Measurements from ENCODE around the gene IQSEC3. TPM values are rescaled to one million over a fixed set of nuclear protein-coding genes. Genes with fewer than 3 reads are reported as not detected.

Gene IQSEC3
- total RNA-seq, 1 experiment from 2014 or later, result not detected

- ATAC-seq, result no peak
- in situ Hi-C loops (cut with HindIII; ENCODE audit: low pct_unique_long_range_greater_than_20kb, low sequenced_read_pairs) (no loop called here), intact Hi-C loops (cut with micrococcal nuclease; ENCODE audit: unreplicated experiment) (no loop called here)
- no TSS peak for BruUV-seq (replicated peaks)
- no peak overlapping the region for H3K4me3 ChIP-seq (ENCODE audit: low read depth in 2 of 2, low read length in 2 of 2)
- H3K4me1 ChIP-seq (ENCODE audit: control insufficient read depth, insufficient read depth, low read length), result no peaks in the 10 kb centered on the region
- H3K9me3 ChIP-seq (ENCODE audit: control insufficient read depth, insufficient read depth, low read depth, low read length), result no peaks in the 10 kb centered on the region
- H3K36me3 ChIP-seq (ENCODE audit: control insufficient read depth, insufficient read depth, low read length), result no peaks in the 10 kb centered on the region
- no peak for DNase-seq (ENCODE audit: low read depth, low spot score)
- POLR2A ChIA-PET, result no interaction called here
- H3K27me3 ChIP-seq (ENCODE audit: control insufficient read depth, insufficient read depth, low read length), result no peaks in the 10 kb centered on the region
- TF ChIP-seq SIN3A (IDR thresholded peaks at IDR 0.05; ENCODE audit: borderline replicate concordance, insufficient read depth, low read depth, low read length) (no peak), REST (IDR thresholded peaks at IDR 0.05; ENCODE audit: insufficient read depth in 1 of 2, low read depth in 2 of 2, low read length in 1 of 2) (no peak), POLR2AphosphoS5 (IDR thresholded peaks at IDR 0.05; ENCODE audit: low read depth, low read length) (no peak), CTCF (IDR thresholded peaks at IDR 0.05) (no peak), TCF7L2 (IDR thresholded peaks at IDR 0.05; ENCODE audit: low read depth, low read length) (no peak)
- CTCF ChIA-PET, result no interaction called here
- no peak overlapping the region for H3K27ac ChIP-seq (ENCODE audit: low read length)
Measured at GRCh38 chr12:115960-116915, 49.7 kb downstream of the IQSEC3 start.

GRCh38 chr12:117311-117710 lies 50.7 kb downstream of the IQSEC3 start:
- DNase-seq (ENCODE audit: low read depth, low spot score), result no peak
- Histone ChIP-seq H3K4me3 (ENCODE audit: low read depth in 2 of 2, low read length in 2 of 2) (no peak overlapping the region), H3K27ac (ENCODE audit: low read length) (no peak overlapping the region), H3K9me3 (ENCODE audit: control insufficient read depth, insufficient read depth, low read depth, low read length) (no peaks in the 10 kb centered on the region), H3K4me1 (ENCODE audit: control insufficient read depth, insufficient read depth, low read length) (no peaks in the 10 kb centered on the region), H3K27me3 (ENCODE audit: control insufficient read depth, insufficient read depth, low read length) (no peaks in the 10 kb centered on the region), H3K36me3 (ENCODE audit: control insufficient read depth, insufficient read depth, low read length) (no peaks in the 10 kb centered on the region)
- CTCF ChIA-PET, result no interaction called here
- no peak for ATAC-seq
- TF ChIP-seq TCF7L2 (IDR thresholded peaks at IDR 0.05; ENCODE audit: low read depth, low read length) (no peak), CTCF (IDR thresholded peaks at IDR 0.05) (no peak), SIN3A (IDR thresholded peaks at IDR 0.05; ENCODE audit: borderline replicate concordance, insufficient read depth, low read depth, low read length) (no peak)
- intact Hi-C loops (cut with micrococcal nuclease; ENCODE audit: unreplicated experiment) (no loop called here), in situ Hi-C loops (cut with HindIII; ENCODE audit: low pct_unique_long_range_greater_than_20kb, low sequenced_read_pairs) (no loop called here)
- no TSS peak for BruUV-seq (replicated peaks)
- POLR2A ChIA-PET, result no interaction called here
